IPS-NIHi7 (cell line): ENCODE measurements around the gene UBALD2.
"Not testable (repeated sequence)": the region's sequence is repeated elsewhere in the genome, so short reads cannot be mapped to it uniquely, and the experiment has no call there.

Source experiments
- DNase-seq: peaks from one replicate; pipeline ENCODE4 v3.0.0; 2012; ENCODE audit warnings: mixed read lengths; ENCODE audit errors: extremely low spot score

Gene UBALD2

DNA sequence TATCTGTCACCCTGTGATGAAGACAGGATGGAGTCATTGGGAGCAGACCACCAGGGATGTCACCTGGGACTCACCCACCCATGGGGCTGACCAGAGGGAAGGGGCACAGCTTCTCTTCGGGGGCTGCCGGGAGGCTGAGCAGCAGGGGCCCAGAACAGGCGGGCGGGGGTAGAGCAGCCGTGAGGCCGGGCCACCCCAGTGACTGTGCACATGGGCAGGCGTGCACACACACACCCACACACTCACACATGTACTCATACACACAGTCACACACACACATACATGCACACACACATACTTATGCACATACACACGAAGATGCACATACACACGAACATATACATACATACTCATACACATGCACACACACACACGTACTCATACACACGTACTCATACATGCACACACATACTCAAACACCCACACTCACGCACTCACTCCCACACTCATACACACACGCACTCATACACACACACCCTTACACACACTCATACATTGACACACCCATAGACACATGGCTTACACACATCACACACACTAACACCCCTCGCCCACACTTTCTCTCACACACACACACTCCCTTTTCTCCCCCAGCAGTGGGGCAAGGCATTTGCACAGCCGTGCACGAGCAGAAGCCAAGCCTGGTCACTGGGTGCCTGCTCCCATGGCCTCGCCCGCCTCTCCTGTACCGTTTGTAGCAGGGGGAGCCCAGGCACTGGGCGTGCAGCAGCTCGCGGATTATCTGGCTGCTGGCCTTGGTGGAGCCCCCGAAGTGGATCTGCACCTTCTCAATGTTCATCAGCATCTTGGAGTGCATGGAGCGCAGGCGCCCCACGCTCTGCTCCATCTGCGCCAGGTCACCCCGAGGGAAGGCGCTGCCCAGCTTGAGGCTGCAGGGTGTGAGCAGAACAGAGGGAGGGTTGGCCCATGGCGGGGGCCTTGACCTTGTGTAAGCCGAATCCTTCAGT lies 12.4 kb downstream of the UBALD2 start:
- DNase-seq, result no peak

DNA sequence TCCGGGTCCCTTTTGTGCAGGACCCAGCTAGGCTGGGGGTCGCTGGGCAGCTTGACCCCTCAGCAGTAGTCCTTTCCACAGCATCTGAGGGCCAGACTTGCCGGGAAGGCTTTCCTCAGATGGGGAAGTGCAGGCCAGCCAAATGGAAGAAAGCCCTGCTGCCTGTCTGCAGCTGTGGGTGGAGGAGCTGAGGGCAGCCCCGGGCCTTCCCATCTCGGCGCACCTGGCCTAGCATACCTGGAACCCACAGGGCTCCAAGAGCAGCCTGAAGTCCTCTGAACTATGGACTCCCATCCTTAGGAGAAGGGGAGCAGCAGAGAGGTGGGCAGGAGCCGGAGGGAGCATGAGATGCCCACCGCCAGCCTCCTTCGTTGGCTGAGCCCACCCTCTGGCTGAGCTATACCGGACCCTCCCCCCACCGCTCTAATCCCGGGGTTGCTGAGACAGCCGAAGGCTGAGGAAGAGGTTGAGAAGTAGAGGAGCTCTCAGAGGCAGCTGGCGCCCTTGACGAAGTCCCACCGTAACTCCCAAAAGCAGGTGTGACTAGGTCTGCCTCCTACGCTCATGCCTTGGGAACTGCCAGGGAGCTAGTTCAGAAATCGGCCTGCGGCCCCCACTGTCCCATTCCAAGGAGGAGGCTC lies 13.2 kb downstream of the UBALD2 start:
- no peak for DNase-seq

DNA sequence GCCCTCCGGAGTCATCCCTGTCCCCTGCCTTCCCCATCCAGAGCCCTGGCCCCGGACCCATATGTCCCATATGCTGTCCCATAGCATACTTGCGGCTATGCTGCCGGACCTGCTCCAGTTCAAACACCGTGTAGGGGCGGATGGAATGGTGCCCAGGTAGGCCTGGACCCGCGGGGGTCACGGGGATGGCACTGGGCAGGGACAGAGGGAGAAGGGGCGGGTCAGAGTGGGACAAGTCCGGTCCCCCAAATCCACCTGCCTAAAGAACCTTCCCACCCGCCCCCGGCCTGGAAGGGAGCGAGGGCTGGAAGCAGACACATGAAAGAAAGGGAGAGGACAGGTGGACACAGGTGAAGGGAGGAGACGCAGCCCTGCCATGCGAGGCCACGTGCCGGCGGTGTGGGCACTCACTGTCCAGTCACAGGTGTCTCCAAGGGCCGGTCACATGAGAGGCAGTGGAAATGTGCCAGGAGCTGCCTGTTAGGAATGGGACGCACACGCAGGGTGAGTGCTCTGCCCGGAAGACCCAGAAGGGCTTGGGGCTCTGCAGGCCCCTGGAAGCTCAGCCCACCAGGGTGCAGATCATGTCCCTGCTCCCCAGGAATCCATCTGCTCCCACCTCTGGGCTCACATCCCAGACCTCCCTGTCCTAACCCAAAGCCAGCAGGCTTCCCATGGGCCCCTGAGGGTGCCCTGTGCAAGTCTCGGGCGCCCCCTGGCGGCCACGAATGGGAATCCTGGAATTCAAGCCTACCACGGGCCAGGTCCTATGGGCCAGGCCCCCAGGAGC lies 14.0 kb downstream of the UBALD2 start:
- peak; percentile 97 for DNase-seq

- no peak for DNase-seq
These were observed 14.7 kb downstream of the UBALD2 start for GRCh38 chr17:76279742-76280287.

DNA sequence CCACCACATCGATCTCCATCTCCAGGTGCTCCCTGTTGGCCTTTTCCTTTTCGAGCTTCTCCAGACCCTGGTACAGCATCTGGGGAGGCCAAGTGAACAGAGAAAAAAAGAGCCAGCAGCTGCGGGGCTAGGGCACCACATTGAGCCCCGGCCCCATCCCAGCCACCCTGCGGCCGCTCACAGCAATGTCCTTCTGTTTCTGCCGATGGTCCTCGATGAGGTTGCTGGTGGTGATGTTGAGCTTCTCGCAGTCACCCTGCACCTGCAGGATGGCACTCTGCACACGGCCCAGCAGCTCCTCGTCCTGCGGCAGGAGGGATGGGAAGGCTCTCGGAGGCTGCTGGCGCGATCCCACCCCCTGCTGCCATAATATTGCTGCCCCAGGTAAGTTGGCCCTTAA lies 15.5 kb downstream of the UBALD2 start:
- DNase-seq, result no peak

DNA sequence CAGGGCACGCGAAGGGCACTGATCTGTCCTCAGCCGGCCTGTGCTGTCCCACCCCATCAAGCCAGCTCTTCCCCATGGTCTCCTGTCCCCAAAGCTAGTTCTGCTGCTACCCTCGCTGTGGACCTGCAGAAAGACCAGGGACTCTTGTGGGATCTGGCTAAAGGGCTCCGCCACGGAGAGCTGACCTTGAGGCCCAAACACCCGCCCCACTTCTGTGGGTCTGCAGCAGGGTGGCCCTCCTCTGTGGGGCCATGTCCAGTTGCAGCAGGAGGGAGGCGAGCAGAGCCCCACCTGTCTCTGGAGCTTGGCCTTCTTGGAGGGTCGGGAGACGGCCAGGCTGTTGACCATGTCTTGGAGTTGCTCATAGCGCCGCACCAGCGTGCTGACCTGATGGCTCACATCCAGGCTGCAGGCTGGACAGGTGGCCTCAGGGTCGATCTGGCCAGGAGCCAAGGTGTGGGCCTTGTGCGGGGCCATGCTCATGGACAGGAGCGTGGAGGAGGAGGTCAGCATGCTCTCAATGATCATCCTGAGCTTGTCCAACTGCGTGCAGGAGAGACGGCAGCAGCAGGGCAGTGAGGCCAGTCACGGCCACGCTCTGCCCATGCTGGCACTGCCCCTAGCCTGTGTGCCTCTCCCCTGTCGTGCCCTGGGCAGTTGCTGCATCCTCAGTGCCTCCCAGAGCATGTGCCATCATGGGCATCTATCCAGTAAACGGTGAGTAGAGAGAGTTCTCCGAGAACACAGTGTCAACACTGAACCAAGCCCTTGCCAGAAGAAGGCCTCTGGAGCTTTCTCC lies 16.6 kb downstream of the UBALD2 start:
- no peak for DNase-seq

DNA sequence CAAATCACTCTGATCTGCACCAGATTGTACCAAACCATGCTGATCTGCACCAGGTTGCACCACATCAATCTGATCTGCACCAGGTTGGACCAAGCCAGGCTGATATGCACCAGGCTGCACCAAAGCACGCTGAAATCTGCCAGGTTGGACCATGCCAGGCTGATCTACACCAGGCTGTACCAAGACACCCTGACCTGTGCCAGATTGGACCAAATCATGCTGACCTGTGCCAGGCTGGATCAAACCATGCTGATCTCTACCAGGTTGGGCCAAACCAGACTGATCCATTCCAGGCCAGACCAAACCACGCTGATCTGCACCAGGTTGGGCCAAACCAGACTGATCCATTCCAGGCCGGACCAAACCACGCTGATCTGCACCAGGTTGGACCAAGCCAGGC lies 27.4 kb downstream of the UBALD2 start:
- no peak for DNase-seq

DNA sequence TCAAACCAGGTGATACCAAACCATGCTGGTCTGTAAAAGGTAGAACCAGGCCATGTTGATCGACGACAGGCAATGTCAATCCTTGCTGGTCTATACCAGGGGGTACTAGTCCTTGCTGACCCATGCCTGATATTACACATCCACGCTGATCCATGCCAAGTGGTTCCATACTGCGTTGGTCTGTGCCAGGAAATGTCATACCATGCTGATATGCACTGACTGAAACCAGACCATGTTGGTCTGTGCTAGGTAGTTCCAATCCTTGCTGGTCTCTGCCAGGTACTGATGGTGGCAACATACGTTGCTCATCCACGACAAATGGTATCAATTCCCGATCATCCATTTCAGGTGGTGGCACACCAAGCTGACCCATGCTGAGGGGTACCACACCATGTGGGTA lies 28.0 kb downstream of the UBALD2 start:
- no peak for DNase-seq

DNA sequence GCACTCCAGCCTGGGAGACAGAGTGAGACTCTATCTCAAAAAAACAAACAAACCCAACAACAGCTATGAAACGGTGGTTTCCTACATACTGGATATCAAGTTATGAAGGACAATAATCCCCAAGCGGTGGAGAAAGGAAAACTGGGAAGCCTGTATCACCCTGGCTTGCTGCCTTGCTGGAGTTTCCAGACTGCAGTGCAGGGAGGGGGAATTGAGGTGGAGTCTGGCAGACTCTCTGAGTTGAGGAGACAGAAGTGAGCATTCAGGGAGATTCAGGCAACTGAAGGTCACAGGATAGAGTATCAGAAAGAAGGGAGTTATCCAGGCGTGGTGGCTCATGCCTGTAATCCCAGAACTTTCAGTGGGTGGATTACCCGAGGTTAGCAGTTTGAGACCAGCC lies 31.0 kb downstream of the UBALD2 start:
- no peak for DNase-seq

DNA sequence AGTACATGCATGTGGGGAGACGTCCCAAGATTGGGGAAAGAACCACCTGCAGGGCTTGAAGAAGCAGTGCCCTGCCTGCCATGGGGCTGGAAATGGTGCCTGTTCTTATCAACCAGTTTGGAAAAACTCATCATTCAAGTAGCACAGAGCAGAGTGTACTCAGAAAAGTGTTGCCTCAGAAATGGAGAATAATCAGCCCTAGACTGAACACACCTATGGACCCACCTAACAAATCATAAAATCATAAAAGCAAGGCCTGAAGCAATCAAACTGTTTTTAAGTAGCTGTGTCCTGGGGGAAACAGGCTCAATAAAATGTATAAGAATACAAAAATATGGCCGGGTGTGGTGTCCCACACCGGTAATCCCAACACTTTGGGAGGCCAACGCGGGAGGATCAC lies 31.7 kb downstream of the UBALD2 start:
- no peak for DNase-seq

- DNase-seq, result no peak
These were observed 32.3 kb downstream of the UBALD2 start for GRCh38 chr17:76297436-76297835.

GRCh38 chr17:76304226-76305134 lies 39.3 kb downstream of the UBALD2 start:
- DNase-seq, result no peak

DNA sequence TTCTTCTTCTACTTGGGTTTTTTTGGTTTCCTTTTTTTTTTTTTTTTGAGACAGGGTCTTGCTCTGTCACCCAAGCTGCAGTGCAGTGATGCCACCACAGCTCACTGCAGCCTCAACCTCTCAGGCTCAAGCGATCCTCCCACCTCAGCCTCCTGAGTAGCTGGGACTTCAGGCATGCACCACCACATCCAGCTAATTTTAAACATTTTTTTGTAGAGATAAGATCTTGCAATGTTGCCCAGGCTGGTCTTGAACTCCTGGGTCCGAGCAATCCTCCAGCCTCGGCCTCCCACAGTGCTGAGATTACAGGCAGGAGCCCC lies 39.9 kb downstream of the UBALD2 start:
- not testable (repeated sequence) for DNase-seq

- DNase-seq, result no peak
These were observed 42.3 kb downstream of the UBALD2 start for GRCh38 chr17:76307299-76307965.

- DNase-seq, result no peak
These were observed 42.8 kb downstream of the UBALD2 start, which contains the start of gene QRICH2 for GRCh38 chr17:76307966-76308338. TSS of gene QRICH2 (minus strand) at chr17:76308276. CDS start at chr17:76307998, 278 bp downstream.

DNA sequence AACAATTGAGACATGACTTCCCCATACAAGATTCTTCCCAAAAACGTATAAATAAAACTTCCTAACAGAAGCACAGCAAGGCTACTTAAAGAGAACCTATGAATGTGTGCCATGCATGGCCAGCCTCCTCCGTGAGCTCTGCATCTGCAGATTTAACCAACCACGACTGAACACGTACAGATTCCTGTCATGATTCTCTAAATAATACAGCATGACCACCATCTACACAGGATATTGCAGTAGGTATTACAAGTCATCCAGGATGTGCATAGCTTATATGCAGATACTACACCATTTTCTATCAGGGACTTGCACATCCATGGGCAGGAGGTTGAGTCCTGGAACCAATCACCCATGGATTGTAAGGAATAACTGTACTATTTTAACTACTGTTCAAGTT lies 44.3 kb downstream of the UBALD2 start:
- DNase-seq, result no peak

GRCh38 chr17:76312735-76313134 lies 47.6 kb downstream of the UBALD2 start:
- DNase-seq, result no peak

DNA sequence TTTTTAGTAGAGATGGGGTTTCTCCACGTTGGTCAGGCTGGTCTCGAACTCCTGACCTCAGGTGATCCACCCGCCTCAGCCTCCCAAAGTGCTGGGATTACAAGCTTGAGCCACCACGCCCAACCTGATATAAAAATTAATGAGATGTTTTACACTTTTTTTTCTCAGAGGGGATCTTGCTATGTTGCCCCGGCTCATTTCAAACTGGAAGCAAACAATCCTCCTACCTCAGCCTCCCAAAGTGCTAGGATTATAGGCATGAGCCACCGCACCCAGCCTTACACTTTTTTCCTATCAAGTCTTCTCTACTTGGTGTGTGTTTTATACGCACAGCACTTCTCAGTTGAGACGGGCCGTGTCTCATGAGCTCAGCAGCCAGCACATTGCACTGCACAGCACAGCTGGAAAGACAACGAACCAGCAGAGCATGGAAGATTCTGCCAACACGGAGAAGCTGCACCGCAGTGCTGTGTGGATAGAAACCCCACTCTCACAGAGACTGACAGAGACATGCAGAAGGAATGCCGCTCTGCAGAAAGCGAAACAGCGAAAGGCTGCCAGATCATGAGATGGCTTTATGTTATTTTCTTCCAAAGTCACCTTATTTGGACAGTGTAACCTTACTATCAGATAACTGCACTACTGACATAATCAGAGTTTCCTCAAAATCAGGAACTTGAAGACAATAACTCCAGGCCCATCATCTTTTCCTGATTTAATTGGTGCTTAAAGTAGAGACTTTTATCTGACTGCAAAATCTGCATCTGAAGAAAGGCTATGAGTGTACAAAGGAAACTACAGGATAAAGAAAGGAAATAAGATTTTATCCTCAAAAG lies 49.5 kb downstream of the UBALD2 start:
- no peak for DNase-seq

DNA sequence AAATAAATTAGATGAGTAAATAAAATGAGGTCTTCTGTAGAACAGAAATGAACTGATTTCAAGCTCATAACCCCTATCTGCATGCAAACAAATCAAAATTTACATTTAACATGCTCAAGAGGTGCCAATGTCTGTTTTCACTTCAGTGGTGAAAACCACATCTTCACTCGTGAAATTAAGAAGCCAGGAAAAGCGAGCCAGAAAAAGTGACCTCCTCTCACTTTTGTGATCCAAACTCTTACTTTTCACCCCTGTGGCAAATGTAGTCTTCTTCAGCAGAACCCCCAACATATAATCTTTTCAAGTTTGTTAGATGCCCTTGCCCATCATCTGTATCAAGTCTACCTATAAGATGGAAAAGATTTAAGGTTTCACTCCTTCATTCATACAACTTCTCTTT lies 52.4 kb downstream of the UBALD2 start:
- no peak for DNase-seq
